Neural cell (in vitro differentiated cells): ENCODE measurements around the gene PKHD1. TPM values are rescaled to one million over a fixed set of nuclear protein-coding genes. Genes with fewer than 3 reads are reported as not detected.

ENCODE experiments used
- H2AFZ ChIP-seq: fragments of 200-600, 300-800 bp; sonication (generic), shearing (Covaris generic); 2 replicates; pipeline ENCODE4 v1.6.0; 2014; ENCODE audit warnings: low read depth, mild to moderate bottlenecking, antibody characterized with exemption, low read length, moderate library complexity
- H3F3A ChIP-seq: fragments of 200-600 bp; shearing (Covaris generic); 2 replicates; pipeline ENCODE4 v1.6.1; 2016; ENCODE audit warnings: mild to moderate bottlenecking, moderate library complexity, mixed read lengths, antibody characterized with exemption, low read length; ENCODE audit not compliant: insufficient read depth, poor library complexity, severe bottlenecking
- H3K27ac ChIP-seq: fragments of 200-600, 300-800 bp; sonication (generic), shearing (Covaris generic); 2 replicates; pipeline ENCODE4 v1.5.1; 2014; ENCODE audit warnings: mild to moderate bottlenecking, low read length, moderate library complexity
- H3K27me3 ChIP-seq: fragments of 300-800, 200-600 bp; sonication (generic), shearing (Covaris generic); 2 replicates; pipeline ENCODE4 v1.6.0; 2014; ENCODE audit warnings: mild to moderate bottlenecking, low read depth, low read length, moderate library complexity; ENCODE audit not compliant: insufficient read depth
- H3K36me3 ChIP-seq: fragments of 300-800, 200-600 bp; sonication (generic), shearing (Covaris generic); 2 replicates; pipeline ENCODE4 v1.5.1; 2014; ENCODE audit warnings: mild to moderate bottlenecking, antibody characterized with exemption, low read length, moderate library complexity; ENCODE audit not compliant: insufficient read depth
- H3K4me2 ChIP-seq: fragments of 300-800, 200-600 bp; sonication (generic), shearing (Covaris generic); 2 replicates; pipeline ENCODE4 v1.6.0; 2014; ENCODE audit warnings: mild to moderate bottlenecking, low read length
- H3K4me3 ChIP-seq: fragments of 300-800, 200-600 bp; sonication (generic), shearing (Covaris generic); 2 replicates; pipeline ENCODE4 v1.5.1; 2014; ENCODE audit warnings: mild to moderate bottlenecking, low read length, moderate library complexity
- H3K79me2 ChIP-seq: fragments of 200-600 bp; shearing (Covaris generic); replicated peaks from 2 replicates; pipeline ENCODE4 v1.6.0; 2014; ENCODE audit warnings: mild to moderate bottlenecking, low read length, moderate library complexity; ENCODE audit not compliant: insufficient read depth
- H3K9ac ChIP-seq: fragments of 300-800, 200-600 bp; sonication (generic), shearing (Covaris generic); 2 replicates; pipeline ENCODE4 v1.6.1; 2016; ENCODE audit warnings: mild to moderate bottlenecking, low read length, mixed read lengths
- H3K9me2 ChIP-seq: fragments of 200-600 bp; shearing (Covaris generic); 2 replicates; pipeline ENCODE4 v1.6.1; 2016; ENCODE audit warnings: mild to moderate bottlenecking, low read length, mixed read lengths; ENCODE audit not compliant: insufficient read depth
- H3K9me3 ChIP-seq: fragments of 200-600, 300-800 bp; sonication (generic), shearing (Covaris generic); 2 replicates; pipeline ENCODE4 v1.6.1; 2016; ENCODE audit warnings: mild to moderate bottlenecking, mixed run types, low read length, moderate library complexity, mixed read lengths
- H4K20me1 ChIP-seq: fragments of 200-600 bp; shearing (Covaris generic); 2 replicates; pipeline ENCODE4 v1.6.1; 2016; ENCODE audit warnings: mild to moderate bottlenecking, mixed run types; ENCODE audit not compliant: insufficient read depth
- CTCF ChIP-seq: fragments of 450-650 bp; IDR thresholded peaks from 2 replicates; pipeline ENCODE4 v1.5.1; 2014; ENCODE audit warnings: antibody characterized with exemption, mild to moderate bottlenecking, moderate library complexity; ENCODE audit not compliant: poor library complexity, severe bottlenecking
- EP300 ChIP-seq: fragments of 450-650 bp; conservative IDR thresholded peaks from 2 replicates; pipeline ENCODE4 v1.6.1; 2014; ENCODE audit warnings: antibody characterized with exemption, mild to moderate bottlenecking, moderate library complexity; ENCODE audit not compliant: poor library complexity, severe bottlenecking
- EZH2 ChIP-seq: fragments of 200-600, 300-800 bp; shearing (Covaris generic), sonication (generic); IDR thresholded peaks from 2 replicates; pipeline ENCODE4 v1.6.1; 2014; ENCODE audit warnings: antibody characterized with exemption, low read length, borderline replicate concordance, mild to moderate bottlenecking; ENCODE audit not compliant: insufficient read depth, poor library complexity, severe bottlenecking
- MXI1 ChIP-seq: fragments of 450-650 bp; conservative IDR thresholded peaks from 2 replicates; pipeline ENCODE4 v1.6.1; 2014; ENCODE audit warnings: antibody characterized with exemption, mild to moderate bottlenecking; ENCODE audit not compliant: poor library complexity, severe bottlenecking
- POLR2AphosphoS5 ChIP-seq: IDR thresholded peaks from 2 replicates; pipeline ENCODE4 v1.6.1; 2012
- RAD21 ChIP-seq: fragments of 450-650 bp; conservative IDR thresholded peaks from 2 replicates; pipeline ENCODE4 v1.6.1; 2014; ENCODE audit warnings: antibody characterized with exemption, mild to moderate bottlenecking, moderate library complexity
- SMC3 ChIP-seq: fragments of 450-650 bp; conservative IDR thresholded peaks from 2 replicates; pipeline ENCODE4 v1.6.1; 2014; ENCODE audit warnings: antibody characterized with exemption, mild to moderate bottlenecking, moderate library complexity; ENCODE audit not compliant: poor library complexity
- TAF1 ChIP-seq: IDR thresholded peaks from 2 replicates; pipeline ENCODE4 v1.6.1; 2012; ENCODE audit warnings: low read depth
- polyA plus RNA-seq: library from polyadenylated mRNA; depleted of rRNA; stranded (reverse); fragments of >200 nt; gene quantifications from 2 replicates; pipeline ENCODE4 v1.2.3, GENCODE V29; 2014
- TF ChIP-seq, protein P1 (sequence below): IDR thresholded peaks from 2 replicates; pipeline ENCODE4 v1.6.1; 2012; ENCODE audit warnings: borderline replicate concordance

PKHD1 gene
- polyA plus RNA-seq, 1 donor from 2014 or later: not detected

- no peaks in the 10 kb centered on the region for H3F3A ChIP-seq
- H3K9me3 ChIP-seq: no peaks in the 10 kb centered on the region
- H3K79me2 ChIP-seq: no peaks in the 10 kb centered on the region
- no peak overlapping the region for H3K4me3 ChIP-seq
- H3K27me3 ChIP-seq: no peaks in the 10 kb centered on the region
- H2AFZ ChIP-seq: no peak overlapping the region
- H3K27ac ChIP-seq: no peak overlapping the region
- H3K9ac ChIP-seq: no peak overlapping the region
- no peak overlapping the region for H3K4me2 ChIP-seq
- H4K20me1 ChIP-seq: no peaks in the 10 kb centered on the region
- no peaks in the 10 kb centered on the region for H3K9me2 ChIP-seq
- no peak for TF ChIP-seq EZH2
- TF ChIP-seq EP300: no peak
- no peak for TF ChIP-seq MXI1
- no peak for TF ChIP-seq TAF1
- TF ChIP-seq CTCF: no peak
- no peak for TF ChIP-seq RAD21
- TF ChIP-seq SMC3: no peak
- no peak for TF ChIP-seq POLR2AphosphoS5
- TF ChIP-seq, protein P1, sequence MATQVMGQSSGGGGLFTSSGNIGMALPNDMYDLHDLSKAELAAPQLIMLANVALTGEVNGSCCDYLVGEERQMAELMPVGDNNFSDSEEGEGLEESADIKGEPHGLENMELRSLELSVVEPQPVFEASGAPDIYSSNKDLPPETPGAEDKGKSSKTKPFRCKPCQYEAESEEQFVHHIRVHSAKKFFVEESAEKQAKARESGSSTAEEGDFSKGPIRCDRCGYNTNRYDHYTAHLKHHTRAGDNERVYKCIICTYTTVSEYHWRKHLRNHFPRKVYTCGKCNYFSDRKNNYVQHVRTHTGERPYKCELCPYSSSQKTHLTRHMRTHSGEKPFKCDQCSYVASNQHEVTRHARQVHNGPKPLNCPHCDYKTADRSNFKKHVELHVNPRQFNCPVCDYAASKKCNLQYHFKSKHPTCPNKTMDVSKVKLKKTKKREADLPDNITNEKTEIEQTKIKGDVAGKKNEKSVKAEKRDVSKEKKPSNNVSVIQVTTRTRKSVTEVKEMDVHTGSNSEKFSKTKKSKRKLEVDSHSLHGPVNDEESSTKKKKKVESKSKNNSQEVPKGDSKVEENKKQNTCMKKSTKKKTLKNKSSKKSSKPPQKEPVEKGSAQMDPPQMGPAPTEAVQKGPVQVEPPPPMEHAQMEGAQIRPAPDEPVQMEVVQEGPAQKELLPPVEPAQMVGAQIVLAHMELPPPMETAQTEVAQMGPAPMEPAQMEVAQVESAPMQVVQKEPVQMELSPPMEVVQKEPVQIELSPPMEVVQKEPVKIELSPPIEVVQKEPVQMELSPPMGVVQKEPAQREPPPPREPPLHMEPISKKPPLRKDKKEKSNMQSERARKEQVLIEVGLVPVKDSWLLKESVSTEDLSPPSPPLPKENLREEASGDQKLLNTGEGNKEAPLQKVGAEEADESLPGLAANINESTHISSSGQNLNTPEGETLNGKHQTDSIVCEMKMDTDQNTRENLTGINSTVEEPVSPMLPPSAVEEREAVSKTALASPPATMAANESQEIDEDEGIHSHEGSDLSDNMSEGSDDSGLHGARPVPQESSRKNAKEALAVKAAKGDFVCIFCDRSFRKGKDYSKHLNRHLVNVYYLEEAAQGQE: no peak
- no peaks in the 10 kb centered on the region for H3K36me3 ChIP-seq
These were observed 281.9 kb downstream of the PKHD1 start for GRCh38 chr6:51805517-51805916.

- Histone ChIP-seq H3K9ac (no peak overlapping the region), H3K4me2 (no peak overlapping the region), H3K27me3 (no peaks in the 10 kb centered on the region), H4K20me1 (no peaks in the 10 kb centered on the region), H3K27ac (no peak overlapping the region), H3K4me3 (no peak overlapping the region), H3K9me3 (no peaks in the 10 kb centered on the region), H3K9me2 (no peaks in the 10 kb centered on the region), H3F3A (no peaks in the 10 kb centered on the region), H3K36me3 (no peaks in the 10 kb centered on the region), H2AFZ (no peak overlapping the region), H3K79me2 (no peaks in the 10 kb centered on the region)
- no peak for TF ChIP-seq POLR2AphosphoS5
- no peak for TF ChIP-seq CTCF
- no peak for TF ChIP-seq EP300
- TF ChIP-seq, protein P1: no peak
- no peak for TF ChIP-seq RAD21
- no peak for TF ChIP-seq SMC3
- TF ChIP-seq MXI1: no peak
- no peak for TF ChIP-seq EZH2
- TF ChIP-seq TAF1: no peak
These were observed 286.8 kb downstream of the PKHD1 start for GRCh38 chr6:51800603-51801002.
